Measurements from ENCODE around the gene SETSIP.
"Not testable (repeated sequence)": the region's sequence is repeated elsewhere in the genome, so short reads cannot be mapped to it uniquely, and the experiment has no call there.

SETSIP gene

DNA sequence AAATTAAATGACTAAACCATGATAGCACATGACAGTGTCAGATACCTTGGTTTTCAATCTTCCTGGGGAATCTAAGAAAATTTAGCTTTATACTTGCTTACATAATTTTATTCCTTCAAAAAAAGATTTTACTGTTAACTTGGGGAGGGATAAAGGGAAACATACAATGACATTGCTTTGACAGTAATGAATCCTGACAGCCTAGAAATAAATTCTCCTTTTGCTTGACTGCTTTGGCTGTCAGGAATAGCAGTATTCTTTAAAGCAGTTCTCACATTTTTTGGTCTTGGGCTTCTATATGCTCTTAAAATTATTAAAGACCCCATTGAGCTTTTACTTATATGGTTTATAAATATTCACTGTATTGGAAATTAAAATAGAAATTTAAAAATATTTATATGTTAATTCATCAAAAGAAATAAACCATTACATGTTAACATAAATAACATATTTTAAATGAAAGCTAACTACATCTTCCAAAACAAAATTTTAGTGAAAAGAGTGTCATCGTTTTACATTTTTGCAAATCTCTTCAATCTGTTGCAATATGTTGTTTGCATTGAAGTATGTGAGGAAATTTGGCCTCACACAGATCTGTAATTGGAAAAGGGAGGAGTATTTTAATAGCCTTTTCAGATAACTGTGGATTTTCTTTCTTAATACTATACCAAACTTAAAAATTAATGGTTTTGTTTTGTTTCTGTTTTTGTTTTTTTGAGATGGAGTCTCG is 29.3 kb downstream of the SETSIP start:
- no peak for DNase-seq (ENCODE audit: low spot score)

DNA sequence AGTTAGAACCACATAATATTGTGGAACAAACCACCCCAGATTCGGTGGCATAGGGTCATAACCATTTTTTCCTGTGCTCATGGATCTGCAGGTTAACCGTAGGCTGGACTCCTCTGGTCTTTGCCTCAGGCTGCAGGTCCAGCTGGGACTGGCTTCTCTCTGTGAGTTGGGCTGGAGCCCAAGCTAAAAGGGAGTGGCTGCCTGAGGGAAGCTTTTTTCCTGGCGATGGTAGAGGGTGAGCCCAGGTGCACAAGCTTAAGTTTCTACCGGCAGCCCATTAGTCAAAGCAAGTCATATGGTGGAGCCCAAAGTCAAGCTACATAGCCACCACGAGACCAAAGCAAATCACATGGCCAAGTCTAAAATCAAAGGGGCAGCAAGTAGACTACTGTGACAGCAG is 31.6 kb downstream of the SETSIP start:
- no peak for DNase-seq (ENCODE audit: low spot score)

DNA sequence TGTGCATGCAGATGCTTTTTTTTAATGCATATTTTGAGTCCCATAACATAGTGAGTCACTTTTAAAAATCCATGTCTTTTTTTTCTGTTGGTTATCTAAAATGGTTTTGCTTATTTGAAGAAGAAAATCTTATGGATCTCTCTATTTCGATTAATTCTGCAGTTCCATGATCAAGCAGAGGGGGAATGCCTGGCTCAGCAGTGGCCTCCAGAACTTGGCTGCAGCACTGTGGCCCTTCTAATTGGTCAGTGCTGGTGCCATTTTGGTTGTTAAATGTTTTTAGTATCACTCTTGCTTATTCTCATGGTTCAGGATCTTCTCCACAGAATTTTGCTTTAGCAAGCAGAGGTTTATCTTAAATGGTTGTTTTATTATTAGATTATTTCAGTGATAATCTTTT is 34.2 kb downstream of the SETSIP start:
- DNase-seq (ENCODE audit: low spot score) = no peak

DNA sequence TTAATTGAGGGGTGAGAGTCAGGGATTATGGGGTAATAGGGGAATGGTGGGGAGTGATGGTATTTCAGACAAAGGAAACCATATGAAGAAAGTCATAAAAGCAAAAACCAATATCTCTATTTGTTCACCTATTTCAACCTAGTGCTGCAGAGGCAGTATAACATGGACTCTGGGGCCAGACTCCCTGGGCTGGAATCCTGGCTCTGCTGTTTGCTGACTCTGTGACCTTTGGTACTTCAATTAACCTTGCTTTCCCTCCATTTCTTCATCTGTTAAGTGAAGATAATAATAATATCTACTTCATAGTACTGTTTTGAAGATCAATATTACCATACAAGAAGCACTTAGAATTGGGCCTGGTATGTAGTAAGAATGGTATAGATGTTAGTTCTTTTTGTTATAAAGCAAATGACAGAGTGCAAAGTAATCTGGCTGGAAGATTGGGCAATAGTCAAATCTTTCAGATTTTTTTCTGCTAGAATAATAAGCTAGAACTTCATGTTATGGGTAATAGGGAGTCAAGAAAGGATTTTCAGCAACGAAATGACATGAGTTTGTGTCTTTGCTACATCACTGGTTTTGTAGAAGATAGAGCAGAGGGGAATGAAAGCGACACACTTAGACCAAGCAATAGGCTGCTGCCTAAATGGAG is 36.4 kb downstream of the SETSIP start:
- no peak for DNase-seq (ENCODE audit: low spot score)

DNA sequence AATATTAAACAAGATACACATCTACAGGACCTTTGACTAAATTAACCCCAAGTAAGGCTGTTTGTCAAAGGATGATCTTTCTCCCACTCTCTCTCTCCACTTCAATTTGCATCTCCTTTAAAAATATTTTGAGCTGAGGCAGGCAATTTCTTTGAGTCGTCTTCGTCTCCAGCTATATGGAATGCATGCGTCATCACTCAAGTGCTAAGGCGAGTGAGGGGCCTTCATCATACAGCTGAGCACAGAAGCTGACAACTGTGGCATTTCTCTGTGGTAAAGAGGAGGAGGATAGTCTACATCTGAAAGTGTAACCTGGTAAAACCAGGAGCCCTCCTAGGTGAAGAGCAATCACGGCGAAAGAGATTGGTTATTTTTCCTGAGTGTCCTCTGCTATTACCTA is 37.8 kb downstream of the SETSIP start:
- no peak for DNase-seq (ENCODE audit: low spot score)

DNA sequence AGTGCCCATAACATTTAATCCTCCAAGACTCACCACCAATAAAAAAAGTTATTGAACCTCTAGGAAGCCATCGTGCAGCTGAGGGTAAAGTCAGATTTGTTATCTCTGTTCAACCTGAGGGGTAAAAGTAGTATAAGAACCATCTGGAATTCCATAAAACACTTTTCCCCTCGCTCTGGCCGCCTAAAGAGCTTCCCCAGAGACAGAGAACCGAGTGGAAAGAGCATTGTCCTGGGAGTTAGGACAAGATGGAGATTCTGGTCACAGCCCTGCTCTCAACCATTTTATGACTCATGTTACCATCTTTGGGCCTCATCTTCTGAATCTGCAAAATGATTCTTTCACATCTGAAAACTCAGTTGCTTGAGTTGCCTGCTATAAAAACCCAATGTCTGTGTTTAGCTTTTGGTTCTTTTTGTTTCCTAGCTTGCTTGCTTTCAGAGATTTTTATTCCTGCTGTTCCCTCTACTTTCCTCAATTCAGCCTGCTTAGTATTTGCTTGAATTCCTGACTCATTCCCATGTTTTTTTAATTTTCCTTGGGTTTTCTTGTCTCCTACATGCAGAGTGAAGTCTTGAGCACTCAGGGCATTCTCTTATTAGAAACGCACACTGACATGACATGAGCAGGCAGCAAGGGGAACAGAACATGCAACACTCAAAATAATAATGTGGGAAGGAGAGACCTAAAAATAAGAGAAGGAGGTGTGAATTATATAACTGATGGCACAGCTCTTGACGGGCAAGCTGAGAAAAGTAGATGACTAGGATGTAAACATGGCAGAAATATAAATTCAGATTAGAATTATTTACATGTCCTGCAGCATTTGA is 43.7 kb downstream of the SETSIP start:
- no peak for DNase-seq (ENCODE audit: low spot score)

DNA sequence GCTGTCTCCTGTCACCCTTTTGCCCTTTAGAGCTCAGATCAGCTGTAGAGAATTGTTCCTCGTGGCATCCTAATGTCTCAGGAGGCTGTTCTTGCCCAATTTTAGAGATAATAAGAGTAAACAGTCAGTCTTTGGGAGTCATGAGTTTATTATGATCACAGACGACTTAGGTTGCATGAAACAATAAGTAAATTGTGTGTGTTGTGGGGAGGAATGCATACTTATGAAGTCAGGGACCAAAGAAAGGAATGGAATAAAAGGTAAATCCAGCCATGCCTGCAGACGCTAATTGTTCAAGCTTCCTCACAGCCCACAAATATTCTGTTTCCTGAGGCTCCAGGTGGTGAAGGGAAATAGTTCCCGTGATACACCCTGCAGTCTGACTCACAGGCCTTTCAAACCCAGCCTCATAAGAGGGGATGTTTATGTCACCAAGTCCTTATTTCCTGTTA is 44.5 kb downstream of the SETSIP start:
- DNase-seq (ENCODE audit: low spot score) = no peak

DNA sequence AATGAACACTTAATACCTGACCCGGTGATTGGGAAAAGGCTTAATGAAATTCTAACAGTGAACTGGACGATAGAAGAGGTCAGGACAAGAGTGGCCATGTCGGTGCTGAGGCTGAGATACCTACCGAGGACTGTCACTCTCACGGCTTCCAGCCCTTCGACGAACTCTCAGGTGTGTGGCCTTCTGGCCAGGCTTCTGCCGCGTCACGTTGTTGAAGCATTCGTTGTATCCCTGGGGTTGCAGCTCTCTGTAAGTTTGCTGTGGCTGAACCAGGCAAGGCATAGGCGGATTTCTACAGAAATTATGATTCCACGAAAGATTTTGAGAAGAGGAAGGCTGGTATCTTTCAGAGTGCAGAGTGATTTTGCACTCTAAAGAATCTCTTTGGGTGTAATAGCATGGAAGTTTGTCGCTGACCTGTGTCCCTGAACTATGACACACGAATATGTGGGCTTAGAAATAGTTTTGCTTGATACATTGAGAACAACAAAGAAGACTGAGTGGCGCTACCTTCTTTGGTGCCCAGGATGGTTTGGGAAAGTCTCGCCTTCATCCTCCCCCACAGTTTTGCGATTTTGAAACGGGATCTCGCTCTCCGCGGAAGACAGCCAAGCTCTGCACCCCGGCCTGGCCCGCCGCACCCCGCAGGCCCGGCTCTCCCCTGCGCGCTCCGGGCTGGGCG is 45.8 kb downstream of the SETSIP start:
- DNase-seq (ENCODE audit: low spot score) = no peak

DNA sequence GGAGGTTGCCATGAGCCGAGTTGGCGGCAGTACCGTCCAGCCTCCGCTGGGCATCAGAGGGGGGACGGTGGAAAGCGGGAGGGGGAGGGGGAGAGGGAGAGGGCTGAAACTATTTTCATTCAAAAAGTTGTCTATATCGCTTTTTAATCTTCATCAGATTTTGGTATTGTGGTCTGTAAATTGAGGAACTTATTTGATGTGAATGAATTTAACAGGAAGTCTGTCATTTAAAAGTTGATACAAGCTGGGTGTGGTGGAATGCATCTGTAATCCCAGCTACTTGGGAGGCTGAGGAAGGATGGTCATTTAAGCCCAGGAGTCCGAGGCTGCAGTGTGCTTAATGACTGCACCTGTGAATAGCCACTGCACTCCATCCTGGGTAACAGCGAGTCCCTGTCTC is 48.4 kb downstream of the SETSIP start:
- no peak for DNase-seq (ENCODE audit: low spot score)

DNA sequence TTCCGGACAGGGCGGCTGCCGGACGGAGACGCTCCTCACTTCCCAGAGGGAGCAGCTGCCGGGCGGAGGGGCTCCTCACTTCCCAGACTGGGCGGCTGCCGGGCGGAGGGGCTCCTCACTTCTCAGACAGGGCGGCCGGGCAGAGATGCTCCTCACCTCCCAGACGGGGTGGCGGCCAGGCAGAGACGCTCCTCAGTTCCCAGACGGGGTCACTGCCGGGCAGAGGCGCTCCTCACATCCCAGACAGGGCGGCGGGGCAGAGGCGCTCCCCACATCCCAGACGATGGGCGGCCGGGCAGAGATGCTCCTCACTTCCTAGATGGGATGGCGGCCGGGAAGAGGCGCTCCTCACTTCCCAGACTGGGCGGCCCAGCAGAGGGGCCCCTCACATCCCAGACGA is 49.2 kb downstream of the SETSIP start:
- DNase-seq (ENCODE audit: low spot score) = not testable (repeated sequence)

Data from D341Med (cell line).